K562 (cell line): ENCODE measurements around the gene DCUN1D4. TPM values are rescaled to one million over a fixed set of nuclear protein-coding genes. Genes with fewer than 3 reads are reported as not detected.

ENCODE experiments used
- ATAC-seq: fragments of 200-7000 bp; cut with Tn5 transposase; 3 replicates; pipeline ENCODE4 v1.9.1; 2020; ENCODE audit warnings: moderate library complexity
- BruUV-seq: library from RNA; stranded (reverse); fragments of 400-500 nt; replicated peaks from 2 replicates; lab custom pipeline; 2021; lab: Mats Ljungman, UMichigan
- CTCF ChIA-PET: fragments of 300-600 bp; formaldehyde crosslinking; extraction: SDS; loops from one replicate; lab custom pipeline; 2021; ENCODE audit warnings: low intra/inter-chr PET ratio; lab: Yijun Ruan, JAX
- POLR2A ChIA-PET: fragments of 300-600, 350-650 bp; sonication (Branson Sonifier 250); formaldehyde crosslinking; extraction: SDS; loops from one replicate; lab custom pipeline; 2021; ENCODE audit warnings: antibody characterized with exemption, inconsistent platforms; lab: Yijun Ruan, JAX
- DNase-seq, 4 experiments: peaks; one replicate each; pipeline versions ENCODE4 v3.0.0 to v3.0.0-alpha.2; 2011 to 2018; ENCODE audit warnings: low spot score in 3 of 4, mixed read lengths in 3 of 4; ENCODE audit errors: extremely low read depth in 1 of 4
- FAIRE-seq: peaks from 2 replicates; lab custom pipeline; 2011; peaks lifted over from hg19 to GRCh38; lab: Jason Lieb, UNC
- H2AFZ ChIP-seq: 2 replicates; pipeline ENCODE4 v1.6.0; 2011; ENCODE audit warnings: low read depth, low read length, control low read depth, inconsistent platforms
- H3K27ac ChIP-seq: fragments of 200-600 bp; 3 replicates; pipeline ENCODE4 v1.8.0; 2011; ENCODE audit warnings: low read depth, mild to moderate bottlenecking, control low read depth, inconsistent platforms, low read length, moderate library complexity, mixed read lengths; ENCODE audit errors: extremely low read depth
- H3K27me3 ChIP-seq, 2 experiments: fragments of 300-600 bp in 1 of 2; 2 replicates in 1 of 2; 3 replicates in 1 of 2; pipeline versions ENCODE4 v1.6.0 to v1.8.0; 2011; ENCODE audit warnings: inconsistent platforms in 2 of 2, low read length in 2 of 2, mild to moderate bottlenecking in 1 of 2, mixed read lengths in 1 of 2, moderate library complexity in 1 of 2; ENCODE audit not compliant: control insufficient read depth in 2 of 2, insufficient read depth in 2 of 2
- H3K36me3 ChIP-seq: fragments of 300-600 bp; 3 replicates; pipeline ENCODE4 v1.8.0; 2011; ENCODE audit warnings: mild to moderate bottlenecking, low read length, inconsistent platforms; ENCODE audit not compliant: control insufficient read depth, insufficient read depth
- H3K4me1 ChIP-seq, 2 experiments: fragments of 200-600 bp in 1 of 2; replicated peaks in 1 of 2; 2 replicates in 1 of 2; 3 replicates in 1 of 2; pipeline versions ENCODE4 v1.5.1 to v1.8.0; 2011; ENCODE audit warnings: inconsistent platforms in 2 of 2, low read length in 2 of 2, mild to moderate bottlenecking in 1 of 2, mixed read lengths in 1 of 2, moderate library complexity in 1 of 2; ENCODE audit not compliant: control insufficient read depth in 2 of 2, insufficient read depth in 2 of 2
- H3K4me2 ChIP-seq: 2 replicates; pipeline ENCODE4 v1.6.1; 2011; ENCODE audit warnings: low read length, control low read depth, inconsistent platforms, mixed read lengths; ENCODE audit not compliant: insufficient read depth
- H3K4me3 ChIP-seq: fragments of 200-600 bp; sonication (generic), shearing (Covaris generic); 2 replicates; pipeline ENCODE4 v1.5.1; 2016; ENCODE audit warnings: control low read depth, inconsistent platforms
- H3K79me2 ChIP-seq: fragments of 200-600 bp; 3 replicates; pipeline ENCODE4 v1.8.0; 2011; ENCODE audit warnings: low read length, inconsistent platforms; ENCODE audit not compliant: control insufficient read depth, insufficient read depth
- H3K9ac ChIP-seq, 2 experiments: 2 replicates each; pipeline versions ENCODE4 v1.6.0 to v1.6.1; 2011; ENCODE audit warnings: low read depth in 2 of 2, low read length in 2 of 2, control low read depth in 1 of 2, inconsistent platforms in 1 of 2, mild to moderate bottlenecking in 1 of 2, mixed read lengths in 1 of 2; ENCODE audit not compliant: insufficient read depth in 1 of 2
- H3K9me1 ChIP-seq: one replicate; pipeline ENCODE4 v1.6.0; 2011; ENCODE audit warnings: inconsistent platforms, mild to moderate bottlenecking, low read length, moderate library complexity; ENCODE audit not compliant: control insufficient read depth, insufficient read depth
- H3K9me3 ChIP-seq: replicated peaks from 2 replicates; pipeline ENCODE4 v1.5.1; 2011; ENCODE audit warnings: low read depth, low read length, inconsistent platforms; ENCODE audit not compliant: control insufficient read depth, insufficient read depth
- H4K20me1 ChIP-seq: replicated peaks from 2 replicates; pipeline ENCODE4 v1.6.1; 2011; ENCODE audit warnings: low read length, inconsistent platforms, mixed read lengths; ENCODE audit not compliant: control insufficient read depth, insufficient read depth
- BRF2 ChIP-seq: IDR thresholded peaks from 3 replicates; pipeline ENCODE4 v1.6.1; 2011; ENCODE audit warnings: borderline replicate concordance, mild to moderate bottlenecking; ENCODE audit not compliant: insufficient read length, insufficient read depth
- C11orf30 ChIP-seq: fragments of 450-650 bp; IDR thresholded peaks from 2 replicates; pipeline ENCODE4 v1.6.1; 2016; ENCODE audit warnings: low read depth, mild to moderate bottlenecking
- CREB1 ChIP-seq, 2 experiments: sonication (generic) in 1 of 2; formaldehyde crosslinking in 1 of 2; IDR thresholded peaks; 2 replicates each; pipeline versions ENCODE4 v1.6.1 to v1.8.0; 2012 to 2022; ENCODE audit warnings: inconsistent platforms in 1 of 2, mild to moderate bottlenecking in 1 of 2, missing genetic modification reagents in 1 of 2, moderate library complexity in 1 of 2
- CREB3 ChIP-seq: fragments of 450-650 bp; conservative IDR thresholded peaks from 2 replicates; pipeline ENCODE4 v1.6.1; 2016; ENCODE audit warnings: missing genetic modification characterization, low read depth, mild to moderate bottlenecking, missing compliant biosample characterization, moderate library complexity
- PATZ1 ChIP-seq: fragments of 250-450 bp; sonication (Bioruptor Pico); IDR thresholded peaks from 2 replicates; pipeline ENCODE4 v1.5.0; 2020; ENCODE audit warnings: mild to moderate bottlenecking, borderline replicate concordance
- POLR2AphosphoS2 ChIP-seq: IDR thresholded peaks from 2 replicates; pipeline ENCODE4 v1.6.1; 2012; ENCODE audit warnings: low read length, improper control_type of control experiment
- POLR2B ChIP-seq: fragments of 450-650 bp; IDR thresholded peaks from 2 replicates; pipeline ENCODE4 v1.6.1; 2018; ENCODE audit warnings: low read depth; ENCODE audit not compliant: partially characterized antibody
- ZNF124 ChIP-seq: sonication (generic); formaldehyde crosslinking; IDR thresholded peaks from 2 replicates; pipeline ENCODE4 v1.8.1; 2022; ENCODE audit warnings: missing genetic modification reagents
- ZNF140 ChIP-seq: fragments of 250-450 bp; sonication (Bioruptor Pico); IDR thresholded peaks from 2 replicates; pipeline ENCODE4 v1.8.0; 2021; ENCODE audit warnings: moderate library complexity, mild to moderate bottlenecking, inconsistent platforms
- ZNF280A ChIP-seq: fragments of 450-650 bp; IDR thresholded peaks from 2 replicates; pipeline ENCODE4 v1.6.1; 2018; ENCODE audit warnings: mild to moderate bottlenecking, low read depth; ENCODE audit not compliant: partially characterized antibody
- ZNF398 ChIP-seq: fragments of 250-450 bp; sonication (Bioruptor Pico); IDR thresholded peaks from 2 replicates; pipeline ENCODE4 v1.8.0; 2021; ENCODE audit warnings: moderate library complexity, mild to moderate bottlenecking, inconsistent platforms
- ZNF444 ChIP-seq: fragments of 250-450 bp; sonication (Bioruptor Pico); IDR thresholded peaks from 2 replicates; pipeline ENCODE4 v1.4.0; 2020; ENCODE audit warnings: mild to moderate bottlenecking, moderate library complexity
- WGBS: fragments of 100-300 bp; shearing (Covaris generic); methylation state at CpG from one replicate; pipeline ENCODE4 v1.1.6; 2016; ENCODE audit warnings: low coverage, mixed read lengths; ENCODE audit not compliant: insufficient coverage; ENCODE audit errors: missing lambda C conversion rate; 5-methylcytosine and 5-hydroxymethylcytosine counted together
- in situ Hi-C: fragments of 300-500 bp; cut with MboI; formaldehyde crosslinking; loops from 4 replicates; pipeline ENCODE4 v1.15.0; 2018; ENCODE audit warnings: inconsistent platforms, mixed read lengths
- intact Hi-C: fragments of 100-400 bp; cut with micrococcal nuclease; formaldehyde crosslinking; loops from 2 replicates; pipeline ENCODE4 v1.14.2; 2022
- polyA plus RNA-seq, 8 experiments: library from polyadenylated mRNA; depleted of rRNA in 4 of 8; stranded (reverse) in 5 of 8; unstranded in 3 of 8; fragments of >200 nt; fragmentation: Nextera tagmentation in 2 of 8; fragmentation: Illumina TruSeq in 1 of 8; extraction: Ambion mirVana in 2 of 8; extraction: Trizol in 1 of 8; gene quantifications; 2 replicates each; pipeline versions ENCODE4 v1.2.1 to v1.2.3, GENCODE V29; 2011 to 2014; ENCODE audit warnings: inconsistent platforms in 1 of 8, missing spikeins in 1 of 8
- total RNA-seq, 7 experiments: library from RNA; depleted of rRNA in 6 of 7; stranded (reverse); fragments of >200 nt in 6 of 7; fragmentation: Illumina TruSeq in 2 of 7; extraction: Trizol in 2 of 7; gene quantifications; 2 replicates each; pipeline versions ENCODE4 v1.2.1 to v1.2.3, GENCODE V29; 2011 to 2021; ENCODE audit warnings: low replicate concordance in 1 of 7

DCUN1D4 gene
- total and polyA plus RNA-seq, 9 of the 15 experiments (the other 6 are each of a cell fraction or from before 2014, with no cell fraction given) = 15.1 to 73.5 (median 23.0) TPM

GRCh38 chr4:51884055-51884454, 41.1 kb downstream of the DCUN1D4 start (continued):
- TF ChIP-seq ZNF280A = no peak

- Histone ChIP-seq H3K4me1 (no peaks in the 10 kb centered on the region), H3K9me3 (no peaks in the 10 kb centered on the region), H3K27ac (no peak overlapping the region), H3K9ac (no peak overlapping the region), H4K20me1 (no peaks in the 10 kb centered on the region), H3K9me1 (no peaks in the 10 kb centered on the region), H3K4me3 (no peak overlapping the region), H2AFZ (no peak overlapping the region), H3K79me2 (no peaks in the 10 kb centered on the region), H3K4me2 (no peak overlapping the region), H3K27me3 (no peaks in the 10 kb centered on the region), H3K36me3 (peaks cover 77% of the 10 kb centered on the region)
- DNase-seq (no peak), FAIRE-seq (no peak), ATAC-seq (no peak)
- in situ Hi-C loops = no loop called here
- WGBS = 95% methylated on average over 2 of the region's 2 CpGs
- ChIA-PET CTCF (no interaction called here), POLR2A (no interaction called here)
- intact Hi-C loops = loop anchor here (5.0 kb wide), 1 partner anchor 42 kb away; the partner anchor contains the start of gene DCUN1D4
- no TSS peak for BruUV-seq
- TF ChIP-seq PATZ1 (CRISPR knock-in tag) (no peak), BRF2 (no peak), POLR2B (no peak), ZNF124 (CRISPR knock-in tag) (no peak), ZNF444 (CRISPR knock-in tag) (no peak), CREB1 (IDR thresholded peaks at IDR 0.05) (no peak), CREB1 (CRISPR knock-in tag; IDR thresholded peaks at IDR 0.05) (no peak), POLR2AphosphoS2 (no peak), ZNF140 (CRISPR knock-in tag) (no peak), C11orf30 (no peak), ZNF398 (CRISPR knock-in tag) (no peak), CREB3 (tag) (no peak)
Measured at GRCh38 chr4:51884606-51885005, 41.7 kb downstream of the DCUN1D4 start.
